Fibroblast of lung (primary cell): ENCODE results near the gene GPR62. TPM values are rescaled to one million over a fixed set of nuclear protein-coding genes. Genes with fewer than 3 reads are reported as not detected.
"Not testable (repeated sequence)": the region's sequence is repeated elsewhere in the genome, so short reads cannot be mapped to it uniquely, and the experiment has no call there.

ENCODE experiments used
- DNase-seq, 2 donors: peaks; one replicate each; pipeline versions ENCODE4 v3.0.0 to v3.0.0-alpha.2; 2010; ENCODE audit warnings: low read depth in 2 of 2
- H2AFZ ChIP-seq: 2 replicates; pipeline ENCODE4 v1.5.1; 2012; ENCODE audit warnings: low read length, control low read depth, inconsistent platforms
- H3K27ac ChIP-seq: 2 replicates; pipeline ENCODE4 v1.5.1; 2011; ENCODE audit warnings: low read length, control low read depth; ENCODE audit not compliant: insufficient read depth
- H3K27me3 ChIP-seq: 2 replicates; pipeline ENCODE4 v1.5.1; 2011; ENCODE audit warnings: mild to moderate bottlenecking, low read length; ENCODE audit not compliant: control insufficient read depth, insufficient read depth
- H3K36me3 ChIP-seq: 2 replicates; pipeline ENCODE4 v1.5.1; 2011; ENCODE audit warnings: low read length; ENCODE audit not compliant: control insufficient read depth, insufficient read depth
- H3K4me1 ChIP-seq: 2 replicates; pipeline ENCODE4 v1.5.1; 2011; ENCODE audit warnings: low read length; ENCODE audit not compliant: control insufficient read depth, insufficient read depth; ENCODE audit errors: extremely low read depth
- H3K4me2 ChIP-seq: 2 replicates; pipeline ENCODE4 v1.5.1; 2011; ENCODE audit warnings: low read length, control low read depth; ENCODE audit not compliant: insufficient read depth; ENCODE audit errors: extremely low read depth
- H3K4me3 ChIP-seq, 4 experiments: fragments of 200-600 bp in 1 of 4; sonication (generic) in 1 of 4; replicated peaks in 1 of 4; 2 replicates each; pipeline ENCODE4 v1.5.1; 2011 to 2016; ENCODE audit warnings: low read length in 4 of 4, low read depth in 3 of 4, mild to moderate bottlenecking in 3 of 4, control low read depth in 2 of 4, inconsistent platforms in 1 of 4, mixed read lengths in 1 of 4; ENCODE audit not compliant: insufficient read depth in 1 of 4; ENCODE audit errors: control extremely low read depth in 1 of 4
- H3K79me2 ChIP-seq: 2 replicates; pipeline ENCODE4 v1.5.1; 2012; ENCODE audit warnings: mild to moderate bottlenecking, low read length, inconsistent platforms; ENCODE audit not compliant: control insufficient read depth, insufficient read depth
- H3K9ac ChIP-seq: 2 replicates; pipeline ENCODE4 v1.5.1; 2011; ENCODE audit warnings: mild to moderate bottlenecking, low read length, control low read depth; ENCODE audit not compliant: insufficient read depth
- H3K9me3 ChIP-seq: 2 replicates; pipeline ENCODE4 v1.5.1; 2012; ENCODE audit warnings: low read depth, low read length; ENCODE audit not compliant: control insufficient read depth, insufficient read depth
- H4K20me1 ChIP-seq: 2 replicates; pipeline ENCODE4 v1.5.1; 2011; ENCODE audit warnings: low read length; ENCODE audit not compliant: control insufficient read depth, insufficient read depth; ENCODE audit errors: extremely low read depth
- EZH2 ChIP-seq: IDR thresholded peaks from 2 replicates; pipeline ENCODE4 v1.5.1; 2012; ENCODE audit warnings: low read length, control low read depth, mild to moderate bottlenecking; ENCODE audit errors: missing control alignments
- polyA plus RNA-seq, 2 donors: library from polyadenylated mRNA; depleted of rRNA in 1 of 2; stranded (reverse) in 1 of 2; unstranded in 1 of 2; fragments of >200 nt; gene quantifications; 2 replicates each; pipeline ENCODE4 v1.2.1, GENCODE V29; 2011 to 2012; ENCODE audit warnings: missing spikeins in 1 of 2
- total RNA-seq: library from RNA; depleted of rRNA; stranded (reverse); fragments of >200 nt; gene quantifications from 2 replicates; pipeline ENCODE4 v1.2.1, GENCODE V29; 2014
- TF ChIP-seq, protein P1 (sequence below), 2 donors: IDR thresholded peaks in 1 of 2; conservative IDR thresholded peaks in 1 of 2; 1 replicate in 1 of 2; 2 replicates in 1 of 2; pipeline ENCODE4 v1.5.1; 2011 to 2012; ENCODE audit warnings: low read length in 2 of 2, control low read depth in 1 of 2, inconsistent platforms in 1 of 2, low read depth in 1 of 2, mild to moderate bottlenecking in 1 of 2

GPR62 gene
- total and polyA plus RNA-seq, 2 donors (not counting 1 experiment from before 2014, with no cell fraction given) = under 0.01 TPM; not detected in 1

DNA sequence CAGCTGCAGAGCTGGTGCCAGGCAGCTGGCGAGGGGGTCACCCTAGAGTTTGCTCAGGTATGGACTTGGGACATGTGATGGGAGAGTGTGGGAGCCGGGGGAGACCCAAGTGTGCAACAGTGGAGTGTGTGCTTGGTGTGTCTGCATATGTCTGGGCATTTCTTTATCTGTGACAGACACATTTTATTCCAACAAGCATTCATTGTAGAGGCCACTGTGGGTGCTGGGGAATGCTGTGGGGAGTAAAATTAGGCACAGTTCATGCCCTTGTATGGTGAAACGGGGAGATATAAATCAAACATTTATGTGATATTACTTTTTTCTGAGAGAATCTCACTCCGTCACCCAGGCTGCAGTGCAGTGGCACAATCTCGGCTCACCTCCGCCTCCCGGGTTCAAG is 32.4 kb downstream of the GPR62 start:
- Histone ChIP-seq H3K9ac (no peak overlapping the region), H3K4me3 (no peak overlapping the region), H3K27ac (no peak overlapping the region), H3K36me3 (peaks cover 10% of the 10 kb centered on the region), H4K20me1 (no peaks in the 10 kb centered on the region), H2AFZ (no peak overlapping the region), H3K4me1 (peaks cover 7% of the 10 kb centered on the region), H3K4me2 (no peak overlapping the region), H3K9me3 (no peaks in the 10 kb centered on the region), H3K27me3 (no peaks in the 10 kb centered on the region), H3K79me2 (peaks cover 5% of the 10 kb centered on the region)
- DNase-seq = no peak
- no peak for TF ChIP-seq EZH2
- TF ChIP-seq, protein P1, sequence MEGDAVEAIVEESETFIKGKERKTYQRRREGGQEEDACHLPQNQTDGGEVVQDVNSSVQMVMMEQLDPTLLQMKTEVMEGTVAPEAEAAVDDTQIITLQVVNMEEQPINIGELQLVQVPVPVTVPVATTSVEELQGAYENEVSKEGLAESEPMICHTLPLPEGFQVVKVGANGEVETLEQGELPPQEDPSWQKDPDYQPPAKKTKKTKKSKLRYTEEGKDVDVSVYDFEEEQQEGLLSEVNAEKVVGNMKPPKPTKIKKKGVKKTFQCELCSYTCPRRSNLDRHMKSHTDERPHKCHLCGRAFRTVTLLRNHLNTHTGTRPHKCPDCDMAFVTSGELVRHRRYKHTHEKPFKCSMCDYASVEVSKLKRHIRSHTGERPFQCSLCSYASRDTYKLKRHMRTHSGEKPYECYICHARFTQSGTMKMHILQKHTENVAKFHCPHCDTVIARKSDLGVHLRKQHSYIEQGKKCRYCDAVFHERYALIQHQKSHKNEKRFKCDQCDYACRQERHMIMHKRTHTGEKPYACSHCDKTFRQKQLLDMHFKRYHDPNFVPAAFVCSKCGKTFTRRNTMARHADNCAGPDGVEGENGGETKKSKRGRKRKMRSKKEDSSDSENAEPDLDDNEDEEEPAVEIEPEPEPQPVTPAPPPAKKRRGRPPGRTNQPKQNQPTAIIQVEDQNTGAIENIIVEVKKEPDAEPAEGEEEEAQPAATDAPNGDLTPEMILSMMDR (conservative IDR thresholded peaks at IDR 0.05 in 1 of 2, IDR thresholded peaks at IDR 0.05 in 1 of 2; ENCODE audit: low read depth in 1 of 2, low read length in 2 of 2) = no peak

DNA sequence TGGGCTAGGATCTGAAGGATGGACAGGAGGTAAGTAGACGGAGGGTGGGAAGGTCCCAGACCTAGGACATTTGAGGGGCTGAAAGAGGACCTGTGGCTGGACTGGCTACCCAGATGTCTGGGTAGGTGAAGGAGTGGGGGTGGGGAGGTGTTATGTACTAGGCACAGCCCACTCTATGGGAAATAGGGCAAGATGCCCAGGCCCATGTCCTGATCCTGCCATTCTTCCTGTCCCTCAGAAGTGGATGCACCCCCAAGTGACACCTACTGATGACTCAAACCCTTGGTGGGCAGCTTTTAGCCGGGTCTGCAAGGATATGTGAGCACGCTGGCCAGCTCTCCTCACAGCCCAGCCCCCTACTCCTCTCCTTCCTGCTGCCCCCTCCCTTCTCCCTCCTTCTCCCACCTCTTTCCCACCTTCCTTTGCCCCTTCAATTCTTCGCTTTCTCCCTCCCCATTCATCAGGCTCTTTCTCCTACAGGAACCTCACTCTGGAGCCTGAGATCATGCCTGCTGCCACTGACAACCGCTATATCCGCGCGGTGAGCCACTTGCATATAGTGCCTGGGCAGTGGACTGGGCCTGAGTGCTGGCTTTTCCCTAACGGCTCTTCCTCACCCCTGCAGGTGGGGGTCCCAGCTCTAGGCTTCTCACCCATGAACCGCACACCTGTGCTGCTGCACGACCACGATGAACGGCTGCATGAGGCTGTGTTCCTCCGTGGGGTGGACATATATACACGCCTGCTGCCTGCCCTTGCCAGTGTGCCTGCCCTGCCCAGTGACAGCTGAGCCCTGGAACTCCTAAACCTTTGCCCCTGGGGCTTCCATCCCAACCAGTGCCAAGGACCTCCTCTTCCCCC is 33.3 kb downstream of the GPR62 start:
- no peak overlapping the region for H3K4me3 ChIP-seq
- H4K20me1 ChIP-seq = no peaks in the 10 kb centered on the region
- no peak for DNase-seq
- no peaks in the 10 kb centered on the region for H3K9me3 ChIP-seq
- H3K79me2 ChIP-seq = peaks cover 11% of the 10 kb centered on the region
- peaks cover 10% of the 10 kb centered on the region for H3K4me1 ChIP-seq
- no peak overlapping the region for H3K9ac ChIP-seq
- no peak overlapping the region for H2AFZ ChIP-seq
- TF ChIP-seq, protein P1 (conservative IDR thresholded peaks at IDR 0.05 in 1 of 2, IDR thresholded peaks at IDR 0.05 in 1 of 2; ENCODE audit: low read depth in 1 of 2, low read length in 2 of 2) = no peak
- no peak for TF ChIP-seq EZH2
- no peak overlapping the region for H3K4me2 ChIP-seq
- peaks cover 10% of the 10 kb centered on the region for H3K36me3 ChIP-seq
- H3K27me3 ChIP-seq = no peaks in the 10 kb centered on the region
- H3K27ac ChIP-seq = no peak overlapping the region

DNA sequence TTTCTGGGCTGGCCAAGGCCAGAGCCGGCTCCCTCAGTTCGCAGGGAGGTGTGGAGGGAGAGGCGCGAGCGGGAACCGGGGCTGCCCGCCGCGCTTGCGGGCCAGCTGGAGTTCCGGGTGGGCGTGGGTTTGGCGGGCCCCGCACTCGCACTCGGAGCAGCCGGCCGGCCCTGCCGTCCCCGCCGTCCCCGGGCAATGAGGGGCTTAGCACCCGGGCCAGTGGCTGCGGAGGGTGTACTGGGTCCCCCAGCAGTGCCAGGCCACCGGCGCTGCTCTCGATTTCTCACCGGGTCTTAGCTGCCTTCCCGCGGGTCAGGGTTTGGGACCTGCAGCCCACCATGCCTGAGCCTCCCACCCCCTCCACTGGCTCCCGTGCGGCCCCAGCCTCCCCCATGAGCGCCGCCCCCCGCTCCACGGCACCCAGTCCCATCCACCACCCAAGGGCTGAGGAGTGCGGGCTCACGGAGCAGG is 35.4 kb downstream of the GPR62 start:
- Histone ChIP-seq H3K4me1 (peaks cover 16% of the 10 kb centered on the region), H3K36me3 (peaks cover 18% of the 10 kb centered on the region), H3K79me2 (peaks cover 27% of the 10 kb centered on the region)
- not testable (repeated sequence) for H2AFZ ChIP-seq, H3K9me3 ChIP-seq, H3K27me3 ChIP-seq, H3K9ac ChIP-seq, H3K4me2 ChIP-seq, H3K4me3 ChIP-seq, H4K20me1 ChIP-seq, H3K27ac ChIP-seq, DNase-seq
